ENCODE measurements around the gene PSMD10.

Gene PSMD10

DNA sequence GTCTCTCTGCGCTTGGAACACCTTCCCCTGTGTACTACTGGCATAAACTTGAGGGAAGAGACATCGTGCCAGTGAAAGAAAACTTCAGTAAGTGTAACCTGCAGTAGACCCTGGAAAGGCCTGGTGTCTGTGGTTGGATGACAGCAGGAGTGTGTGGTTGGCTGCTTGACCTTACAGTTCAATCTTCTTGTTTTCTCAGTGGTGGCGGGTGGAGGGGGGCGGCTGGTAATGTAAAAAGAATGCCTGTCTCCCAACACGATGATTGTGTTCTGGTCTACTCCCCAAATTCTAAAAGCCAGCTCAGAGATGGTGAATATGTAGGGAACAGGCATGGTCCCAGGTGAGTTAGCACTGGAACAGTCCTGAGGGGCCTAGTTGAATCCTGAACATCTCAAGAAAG is 18.6 kb downstream of the PSMD10 start:
- DNase-seq (ENCODE audit: low spot score) = no peak

GRCh38 chrX:108071578-108071977 is 19.8 kb downstream of the PSMD10 start:
- no peak for DNase-seq (ENCODE audit: low spot score)

DNA sequence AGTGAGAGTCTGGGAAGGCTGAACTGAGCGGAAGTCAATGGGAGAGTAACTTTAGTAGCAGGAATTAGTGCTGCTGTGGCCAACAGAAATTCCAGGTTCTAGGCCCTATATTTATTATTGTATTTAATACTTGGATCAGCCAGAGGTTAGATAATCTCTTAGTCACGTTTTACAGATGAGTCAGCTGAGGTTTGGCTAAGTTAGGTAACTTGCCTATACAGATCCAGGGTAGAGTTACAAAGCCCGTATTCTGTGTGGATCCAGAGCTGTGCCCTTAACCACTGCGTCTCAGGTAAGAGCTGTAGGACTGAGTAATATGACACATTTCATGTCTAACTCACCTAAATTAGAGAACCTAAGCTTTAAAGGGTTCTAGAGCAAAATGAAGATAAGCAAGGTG is 20.5 kb downstream of the PSMD10 start:
- no peak for DNase-seq (ENCODE audit: low spot score)

- DNase-seq (ENCODE audit: low spot score) = no peak
Observed at GRCh38 chrX:108068121-108068520, 23.2 kb downstream of the PSMD10 start.

GRCh38 chrX:108064613-108065012 is 26.7 kb downstream of the PSMD10 start:
- DNase-seq (ENCODE audit: low spot score) = no peak

DNA sequence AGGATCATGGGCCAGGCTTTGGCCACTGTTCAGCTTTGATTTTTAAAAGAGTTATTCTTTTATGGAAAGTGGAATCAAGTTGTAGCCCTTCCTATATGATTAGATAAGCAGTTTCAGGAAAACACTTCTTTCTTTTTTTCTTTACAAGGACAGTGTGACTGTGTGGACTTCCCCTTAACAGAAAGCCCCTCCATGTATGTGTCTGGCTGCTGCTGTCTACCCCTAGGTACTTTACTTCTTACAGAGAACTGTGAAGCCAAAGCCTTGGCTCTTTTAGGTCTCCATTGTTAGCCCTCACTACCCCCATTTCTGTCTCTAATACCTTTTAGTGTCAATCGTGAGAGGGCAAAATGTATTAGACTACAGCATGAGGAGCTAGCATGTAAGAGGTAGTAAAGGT is 27.3 kb downstream of the PSMD10 start:
- DNase-seq (ENCODE audit: low spot score) = no peak

GRCh38 chrX:108059801-108060200 is 31.5 kb downstream of the PSMD10 start:
- DNase-seq (ENCODE audit: low spot score) = no peak

DNA sequence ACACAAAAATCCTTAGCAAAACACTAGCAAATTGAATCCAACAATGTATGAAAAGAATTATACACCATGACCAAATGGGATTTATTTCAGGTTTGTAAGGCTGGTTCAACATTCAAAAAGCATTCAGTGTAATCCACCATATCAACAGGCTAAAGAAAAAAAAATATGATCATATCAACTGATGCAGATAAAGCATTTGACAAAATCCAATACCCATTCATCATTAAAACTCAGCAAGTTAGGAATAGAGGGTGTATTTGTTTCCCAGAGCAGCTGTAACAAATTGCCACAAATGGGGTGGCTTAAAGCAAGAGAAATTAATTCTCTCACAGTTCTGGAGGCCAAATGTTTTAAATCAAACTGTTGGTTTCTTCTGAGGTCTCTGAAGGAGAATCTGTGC is 35.8 kb downstream of the PSMD10 start:
- no peak for DNase-seq (ENCODE audit: low spot score)

GRCh38 chrX:108053218-108053617 is 38.1 kb downstream of the PSMD10 start:
- no peak for DNase-seq (ENCODE audit: low spot score)

DNA sequence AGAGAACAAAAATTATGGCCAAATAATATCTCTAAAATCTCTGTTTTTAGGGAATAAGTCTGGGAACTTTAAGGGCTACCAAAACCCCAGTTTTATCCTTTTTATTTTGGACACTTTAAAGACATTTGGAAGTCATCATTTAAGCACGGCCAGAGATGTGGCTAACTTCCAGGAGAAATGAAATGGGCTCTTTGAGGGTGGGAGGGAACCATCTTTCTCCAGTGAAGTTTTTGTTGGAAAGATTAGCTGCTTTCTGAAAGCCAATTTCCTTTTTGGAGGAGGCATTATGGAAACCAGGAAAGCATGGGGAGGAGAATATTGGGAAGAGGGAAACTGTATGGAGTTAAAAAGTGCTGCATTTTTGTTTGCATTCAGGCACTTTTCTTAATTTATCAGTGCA is 41.7 kb downstream of the PSMD10 start:
- no peak for DNase-seq (ENCODE audit: low spot score)

- no peak for DNase-seq (ENCODE audit: low spot score)
Observed at GRCh38 chrX:108044554-108045256, 46.6 kb downstream of the PSMD10 start, which contains the start of gene VSIG1. TSS of gene VSIG1 (plus strand) at chrX:108045065. CDS start at chrX:108045131, 66 bp downstream.

DNA sequence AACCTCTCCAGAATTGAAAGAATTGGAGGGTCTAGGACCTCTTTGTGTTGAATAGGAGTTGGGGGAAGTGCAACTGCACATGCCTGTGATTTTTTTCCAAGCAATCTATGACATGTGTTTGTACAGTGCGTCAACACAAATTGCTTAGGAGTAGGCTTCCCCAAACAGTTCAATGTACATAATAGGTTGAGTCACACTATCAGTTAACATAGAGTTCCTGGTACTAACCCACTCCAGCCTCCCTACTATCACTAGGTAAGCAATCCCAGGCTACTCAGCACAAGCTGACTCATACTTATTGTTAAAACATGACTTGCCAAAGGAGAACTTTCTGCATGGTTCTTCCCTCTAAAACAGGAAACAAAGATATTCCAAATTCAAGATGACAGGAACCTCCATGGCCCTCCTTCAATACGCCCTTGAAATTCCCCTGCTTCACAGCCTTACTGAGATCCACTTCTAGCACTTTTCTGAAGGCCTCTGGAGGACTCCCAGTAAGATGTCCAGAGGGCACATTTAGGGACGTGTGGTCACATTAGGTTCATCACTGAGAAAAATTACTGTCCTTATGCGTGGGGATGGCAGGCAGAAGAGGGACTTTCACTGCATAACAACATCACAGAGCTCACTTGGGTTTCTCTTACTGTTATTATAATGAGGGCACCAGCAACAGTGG is 54.9 kb downstream of the PSMD10 start:
- DNase-seq (ENCODE audit: low spot score) = peak; percentile 41

GRCh38 chrX:108034725-108035124 is 56.6 kb downstream of the PSMD10 start:
- no peak for DNase-seq (ENCODE audit: low spot score)
